NB4 (cell line): ENCODE measurements around the gene UBE3A.

ENCODE experiments used
- DNase-seq: peaks from one replicate; pipeline ENCODE4 v3.0.0; 2010; ENCODE audit warnings: low read depth
- H3K4me3 ChIP-seq: one replicate; pipeline ENCODE4 v1.5.1; 2011; ENCODE audit warnings: mild to moderate bottlenecking, low read depth, low read length, moderate library complexity
- CTCF ChIP-seq: IDR thresholded peaks from one replicate; pipeline ENCODE4 v1.5.1; 2012; ENCODE audit warnings: low read depth, low read length
- MYC ChIP-seq: IDR thresholded peaks from 2 replicates; pipeline ENCODE4 v1.6.1; 2011; ENCODE audit warnings: low read depth, low read length
- POLR2A ChIP-seq: IDR thresholded peaks from 2 replicates; pipeline ENCODE4 v1.6.1; 2011; ENCODE audit warnings: mild to moderate bottlenecking; ENCODE audit not compliant: insufficient read length; ENCODE audit errors: extremely low read depth
- TF ChIP-seq, protein P1 (sequence below): IDR thresholded peaks from 2 replicates; pipeline ENCODE4 v1.6.1; 2011; ENCODE audit warnings: low read depth, low read length

The UBE3A gene

DNA sequence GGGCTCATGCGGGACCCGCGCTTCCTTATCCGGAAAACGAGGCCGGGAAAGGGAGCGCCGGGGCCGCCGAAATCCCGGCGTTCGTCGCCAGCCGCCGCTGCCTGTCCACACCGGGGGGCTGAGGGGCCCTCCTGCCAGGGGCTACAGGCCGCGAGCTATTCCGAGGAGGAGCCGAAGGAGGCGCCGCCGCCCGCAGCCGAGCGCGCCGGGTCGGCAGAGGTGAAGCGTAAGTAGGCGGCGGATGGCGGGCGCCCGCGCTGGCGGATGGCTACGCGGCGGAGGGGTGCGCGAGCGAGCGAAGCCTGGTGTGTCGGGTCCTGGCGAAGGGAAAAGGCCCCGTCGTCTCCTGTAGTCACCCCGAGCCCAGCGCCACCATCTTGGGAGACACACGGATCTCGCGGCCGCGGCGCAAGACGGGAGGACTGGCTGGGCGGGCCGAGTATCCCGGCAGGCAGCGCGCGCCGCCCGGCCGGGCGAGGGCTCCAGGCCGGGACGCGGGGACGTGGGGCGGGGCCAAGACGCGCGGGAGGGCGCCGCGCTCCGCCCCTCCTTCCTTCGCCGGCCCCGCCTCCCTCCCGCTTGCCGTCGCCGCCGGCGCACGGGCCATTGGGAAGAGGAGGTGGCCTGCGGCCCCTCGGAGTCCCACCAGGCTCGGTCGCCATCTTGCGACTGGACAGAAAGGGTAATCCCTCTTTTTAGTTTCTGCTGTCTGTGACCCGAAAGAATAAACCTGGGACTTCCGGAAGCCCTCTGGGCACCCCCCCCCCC lies at the start of gene UBE3A:
Gene UBE3A (minus strand): TSS at position 424 of the 768 bp plus-strand sequence. CDS start 29,917 bp downstream, outside the sequence.
- peak within 1 kb of the TSS; percentile 85 for H3K4me3 ChIP-seq
- no peak for TF ChIP-seq CTCF
- peak; percentile 91 for TF ChIP-seq POLR2A
- TF ChIP-seq, protein P1, sequence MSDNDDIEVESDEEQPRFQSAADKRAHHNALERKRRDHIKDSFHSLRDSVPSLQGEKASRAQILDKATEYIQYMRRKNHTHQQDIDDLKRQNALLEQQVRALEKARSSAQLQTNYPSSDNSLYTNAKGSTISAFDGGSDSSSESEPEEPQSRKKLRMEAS = no peak
- TF ChIP-seq MYC = peak; percentile 43; the same call in 1 of the 2 replicates
- DNase-seq = peak; percentile 91

GRCh38 chr15:25487226-25487884 lies 48.5 kb upstream of the UBE3A start:
- no peak for DNase-seq

GRCh38 chr15:25486051-25486450 lies 47.2 kb upstream of the UBE3A start:
- no peak for DNase-seq
- H3K4me3 ChIP-seq = no peak overlapping the region
- no peak for TF ChIP-seq MYC
- TF ChIP-seq, protein P1 = no peak
- TF ChIP-seq POLR2A = no peak
- TF ChIP-seq CTCF = no peak

More at GRCh38 chr15:25487226-25487884, 48.5 kb upstream of the UBE3A start:
- TF ChIP-seq CTCF (no peak), POLR2A (no peak)
- TF ChIP-seq, protein P1 = no peak
- H3K4me3 ChIP-seq = no peak overlapping the region

GRCh38 chr15:25481208-25481859 lies 42.5 kb upstream of the UBE3A start:
- no peak overlapping the region for H3K4me3 ChIP-seq
- DNase-seq = no peak
- TF ChIP-seq MYC (no peak), CTCF (no peak), POLR2A (no peak)
- TF ChIP-seq, protein P1 = no peak

GRCh38 chr15:25478313-25478712 lies 39.5 kb upstream of the UBE3A start:
- TF ChIP-seq POLR2A (no peak), CTCF (no peak), MYC (no peak)
- TF ChIP-seq, protein P1 = no peak
- DNase-seq = no peak
- no peak overlapping the region for H3K4me3 ChIP-seq
